NCI-H2227 (cell line): ENCODE measurements around the gene PKM.
"Not testable (repeated sequence)": the region's sequence is repeated elsewhere in the genome, so short reads cannot be mapped to it uniquely, and the experiment has no call there.

ENCODE experiments used
- DNase-seq: peaks from one replicate; lab custom pipeline; 2025; ENCODE audit not compliant: unreplicated experiment; lab: John Stamatoyannopoulos, UW

The PKM gene

DNA sequence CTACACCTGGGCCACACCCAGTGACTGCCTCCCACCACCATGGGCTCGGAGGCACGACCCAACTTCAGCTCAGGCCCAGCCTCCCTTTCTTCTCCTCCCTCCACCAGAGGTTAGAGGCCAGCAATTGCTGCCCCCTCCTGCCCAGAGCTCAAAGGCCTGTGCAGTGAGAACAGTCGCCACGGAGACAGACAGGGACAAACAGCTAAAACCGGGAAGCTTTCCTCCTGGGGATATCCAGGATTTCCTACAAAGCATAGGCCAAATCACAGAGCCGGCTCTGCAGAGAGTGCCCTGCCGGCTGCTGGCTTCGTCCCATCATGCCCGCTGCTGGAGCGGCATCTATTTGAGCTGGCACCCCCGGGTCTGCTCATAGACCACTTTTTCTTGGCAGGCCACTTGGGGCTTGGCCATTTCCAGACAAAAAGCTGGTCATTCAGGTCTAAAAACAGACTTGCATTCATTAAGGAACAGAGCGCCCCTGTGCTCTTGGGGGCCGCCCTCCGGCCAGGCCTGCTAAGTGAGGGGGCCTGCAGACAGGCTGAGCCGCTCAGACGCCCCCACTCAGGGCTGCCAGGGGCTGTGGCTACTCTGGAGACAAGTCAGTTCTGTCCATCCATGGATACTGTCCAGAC lies 50.9 kb downstream of the PKM start:
- DNase-seq: no peak

GRCh38 chr15:72178976-72179585 lies 51.9 kb downstream of the PKM start:
- no peak for DNase-seq

GRCh38 chr15:72176743-72177142 lies 54.2 kb downstream of the PKM start:
- no peak for DNase-seq

DNA sequence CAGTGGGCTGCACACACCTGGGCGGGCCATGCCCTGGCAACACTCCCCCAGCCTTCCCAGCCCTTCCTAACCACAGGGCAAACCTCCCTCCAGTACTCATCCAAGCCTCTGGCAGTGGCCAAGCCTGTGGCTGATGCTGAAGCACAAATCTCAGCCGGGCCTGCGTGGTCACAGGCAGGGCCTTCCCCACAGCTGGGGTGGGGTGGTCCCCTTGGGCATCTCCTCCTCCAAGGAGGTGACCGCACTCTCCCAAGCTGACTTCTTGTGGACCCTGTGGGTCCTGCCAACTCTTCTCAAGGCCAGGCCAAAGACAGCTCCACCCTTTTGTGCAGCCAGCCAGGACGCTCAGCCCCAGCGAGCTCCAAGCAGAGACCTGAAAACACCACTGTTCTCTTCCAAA lies 54.8 kb downstream of the PKM start:
- no peak for DNase-seq

DNA sequence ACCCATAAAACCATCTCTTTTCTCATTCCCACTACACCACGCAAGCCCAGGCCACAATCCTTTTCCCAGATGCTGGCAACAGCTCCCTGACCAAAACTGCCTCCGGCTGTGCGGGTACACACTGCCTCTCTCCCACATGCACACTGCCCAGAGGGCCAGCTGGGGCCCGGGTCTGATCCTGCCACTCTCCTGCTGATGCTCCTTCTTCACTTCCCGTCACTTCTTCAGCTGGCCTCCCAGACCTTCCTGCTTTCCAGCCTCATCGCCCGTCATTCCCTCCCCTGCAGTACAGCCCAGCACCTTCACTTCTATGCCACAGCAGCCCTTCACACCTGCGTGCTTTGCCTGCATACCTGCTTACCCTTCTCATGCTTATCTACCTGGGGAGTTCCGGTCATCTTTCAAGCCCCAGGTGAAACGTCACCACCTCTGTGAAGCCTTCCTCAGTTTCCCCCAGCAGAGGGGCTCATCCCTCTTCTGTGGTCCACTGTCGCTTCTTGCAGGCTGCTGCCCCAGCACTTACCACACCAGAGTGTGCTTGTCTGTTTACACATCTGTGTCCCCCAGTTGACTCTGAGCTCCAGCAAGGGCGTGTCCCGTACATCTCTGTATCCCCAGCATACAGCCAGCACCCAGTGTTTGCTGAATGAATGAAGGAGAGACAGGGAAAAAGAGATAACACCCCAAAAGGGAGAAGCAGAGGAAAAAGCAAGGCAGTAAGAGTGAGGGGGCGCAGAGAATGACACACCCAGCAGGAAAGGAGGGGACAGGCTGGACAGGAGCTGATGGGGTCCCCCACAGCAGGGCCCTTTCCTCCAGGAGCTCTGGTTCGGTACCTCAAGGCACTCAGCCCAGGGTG lies 55.6 kb downstream of the PKM start:
- DNase-seq: no peak

GRCh38 chr15:72174551-72175165 lies 56.3 kb downstream of the PKM start:
- DNase-seq: no peak

DNA sequence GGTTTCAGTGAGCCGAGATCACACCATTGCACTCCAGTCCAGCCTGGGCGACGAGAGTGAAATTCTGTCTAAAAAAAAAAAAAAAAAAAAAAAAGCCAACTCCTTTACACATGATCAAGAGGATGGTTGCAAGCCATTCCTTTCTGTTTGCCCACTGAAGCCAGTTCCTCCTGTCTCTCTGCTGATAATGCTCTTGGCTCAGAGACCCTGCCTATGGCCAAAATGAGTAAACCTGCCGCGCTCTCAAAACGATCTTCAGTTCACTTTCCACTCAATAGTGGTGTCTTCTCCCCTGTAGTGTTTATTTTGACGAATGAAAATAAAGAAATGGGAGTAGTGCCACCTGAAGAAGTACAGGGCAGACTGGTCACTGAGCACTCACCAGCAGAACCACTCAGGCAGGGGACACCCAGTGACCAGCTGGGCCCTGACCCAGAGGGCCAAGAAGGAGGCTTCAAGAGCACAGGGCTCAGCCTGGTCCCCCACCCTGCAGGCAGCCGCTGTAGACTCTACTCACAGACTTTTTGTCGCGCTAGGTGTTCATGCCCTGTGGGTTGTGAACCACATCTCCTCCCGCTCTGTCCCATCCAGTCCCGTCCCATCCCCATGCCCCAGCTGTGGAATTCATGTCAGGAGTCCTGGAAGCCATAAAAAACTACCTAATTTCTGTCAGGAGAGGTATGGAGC lies 57.0 kb downstream of the PKM start:
- DNase-seq: no peak

- no peak for DNase-seq
Measured at GRCh38 chr15:72173401-72173800, 57.6 kb downstream of the PKM start.

GRCh38 chr15:72172796-72173195 lies 58.2 kb downstream of the PKM start:
- no peak for DNase-seq

DNA sequence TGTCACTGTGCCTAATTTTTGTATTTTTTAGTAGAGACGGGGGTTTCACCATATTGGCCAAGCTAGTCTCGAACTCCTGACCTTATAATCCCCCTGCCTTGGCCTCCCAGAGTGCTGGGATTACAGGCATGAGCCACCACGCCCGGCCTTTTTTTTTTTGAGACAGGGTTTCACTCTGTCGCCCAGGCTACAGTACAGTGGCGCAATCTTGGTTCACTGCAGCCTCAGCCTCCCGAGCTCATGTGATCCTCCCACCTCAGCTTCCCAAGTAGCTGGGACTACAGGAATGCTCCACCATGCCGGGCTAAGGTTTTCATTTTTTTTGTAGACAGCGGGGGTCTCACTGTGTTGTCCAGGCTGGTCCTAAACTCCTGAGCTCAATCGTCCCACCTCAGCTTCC lies 59.0 kb downstream of the PKM start:
- DNase-seq: not testable (repeated sequence)

- DNase-seq: no peak
Measured at GRCh38 chr15:72170691-72171090, 60.3 kb downstream of the PKM start.

DNA sequence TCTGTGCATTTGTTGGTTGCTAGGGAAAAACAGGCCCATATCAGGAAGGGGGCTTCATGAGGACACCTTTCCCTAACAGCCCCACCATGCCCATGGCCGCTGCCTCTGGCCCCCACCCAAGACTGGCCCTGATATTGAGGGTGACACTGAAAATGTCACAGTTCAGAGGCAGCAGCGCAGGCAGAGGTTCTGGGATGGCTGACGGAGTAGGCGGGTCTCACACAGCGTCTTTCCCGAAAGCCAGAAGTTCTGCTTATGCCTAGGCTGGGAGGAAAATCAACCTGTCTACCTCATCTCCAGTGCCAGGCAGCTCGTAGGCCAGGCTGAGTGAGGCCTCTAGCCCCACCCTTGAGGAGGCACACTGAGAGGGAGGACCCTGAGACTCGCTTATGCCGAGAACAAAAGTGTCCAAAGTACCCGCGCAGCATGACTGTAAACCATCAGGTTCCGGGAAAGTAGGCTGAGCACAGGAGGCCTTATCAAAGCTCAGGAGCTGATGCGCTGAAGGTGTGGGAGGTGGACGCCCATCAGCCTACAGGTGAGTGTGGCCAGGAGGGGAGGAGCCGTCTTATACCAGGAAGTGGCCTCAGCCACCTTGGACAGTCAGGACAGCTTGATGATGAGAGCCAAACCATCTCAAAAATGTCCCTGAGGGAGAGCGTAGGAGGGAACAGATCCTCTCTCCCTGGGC lies 60.9 kb downstream of the PKM start:
- no peak for DNase-seq

DNA sequence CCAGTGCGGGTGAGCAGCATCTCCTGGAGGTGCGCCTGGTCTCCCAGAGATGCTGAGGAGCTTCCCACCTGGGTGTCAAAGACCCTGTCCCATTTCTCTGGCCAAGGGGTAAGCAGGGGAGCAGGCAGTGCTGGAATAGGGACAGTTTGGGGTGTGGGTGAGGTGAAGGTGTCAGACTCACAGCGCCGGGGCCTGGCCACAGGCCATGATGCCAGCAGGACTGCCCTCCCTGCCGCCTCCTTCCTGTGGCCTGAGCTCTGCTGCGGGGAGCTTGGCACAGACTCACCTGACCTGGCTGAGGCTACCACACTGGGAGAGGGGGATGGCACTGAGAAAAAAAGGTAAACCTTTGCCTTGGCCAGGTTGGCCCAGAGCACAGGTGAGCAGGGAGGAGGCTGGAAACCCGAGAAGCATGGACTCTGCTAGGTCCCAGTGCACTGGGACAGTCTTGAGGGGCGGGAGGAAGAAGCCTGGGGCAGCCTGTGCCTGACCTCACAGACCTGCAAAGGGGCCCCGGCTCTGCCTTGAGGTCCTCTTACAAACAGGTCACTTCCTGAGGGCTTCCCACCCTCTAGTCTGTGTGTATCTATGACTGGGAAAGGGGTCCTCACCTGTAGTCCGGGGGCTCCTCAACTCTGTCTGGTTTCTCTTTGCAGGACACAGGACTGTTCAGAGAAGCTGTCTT lies 61.6 kb downstream of the PKM start:
- no peak for DNase-seq

DNA sequence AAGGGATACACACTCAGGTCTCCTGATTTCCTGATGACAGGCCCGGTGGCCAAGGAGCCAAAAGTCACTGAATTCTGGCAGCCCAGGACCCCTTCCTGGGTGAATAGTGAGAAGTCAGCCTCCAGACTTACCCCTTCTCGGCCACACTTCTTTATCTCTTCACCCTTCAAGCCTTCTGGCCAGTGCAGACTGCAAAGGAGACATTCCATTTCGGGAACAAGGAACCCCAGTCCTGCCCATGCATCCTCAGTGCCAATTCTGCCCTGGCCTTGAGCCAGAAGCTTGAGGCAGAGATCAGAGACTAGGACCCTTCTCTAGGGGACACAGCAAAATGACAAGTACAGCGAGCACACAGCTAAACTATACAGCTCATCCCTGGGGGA lies 62.2 kb downstream of the PKM start:
- DNase-seq: no peak

- no peak for DNase-seq
Measured at GRCh38 chr15:72168131-72168807, 62.7 kb downstream of the PKM start.

DNA sequence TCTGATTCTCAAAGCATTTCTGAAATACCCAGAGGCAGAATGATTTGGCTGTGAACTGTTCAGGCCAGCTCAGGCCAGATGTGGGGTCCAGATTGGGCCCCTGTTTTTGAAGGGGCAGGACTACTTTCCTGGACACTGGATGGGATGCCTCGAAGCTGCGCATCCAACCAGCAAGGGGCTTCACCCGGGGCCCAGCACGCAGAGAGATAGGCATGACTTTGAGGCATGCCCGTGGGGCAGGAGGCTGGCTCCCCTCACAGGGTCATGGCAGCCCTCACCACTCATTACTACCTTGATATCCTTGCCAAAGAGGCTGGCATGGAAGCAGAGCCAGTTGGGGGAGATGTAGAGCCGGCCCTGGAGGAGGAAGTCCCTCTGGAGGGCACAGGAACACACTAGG lies 63.5 kb downstream of the PKM start:
- DNase-seq: no peak

DNA sequence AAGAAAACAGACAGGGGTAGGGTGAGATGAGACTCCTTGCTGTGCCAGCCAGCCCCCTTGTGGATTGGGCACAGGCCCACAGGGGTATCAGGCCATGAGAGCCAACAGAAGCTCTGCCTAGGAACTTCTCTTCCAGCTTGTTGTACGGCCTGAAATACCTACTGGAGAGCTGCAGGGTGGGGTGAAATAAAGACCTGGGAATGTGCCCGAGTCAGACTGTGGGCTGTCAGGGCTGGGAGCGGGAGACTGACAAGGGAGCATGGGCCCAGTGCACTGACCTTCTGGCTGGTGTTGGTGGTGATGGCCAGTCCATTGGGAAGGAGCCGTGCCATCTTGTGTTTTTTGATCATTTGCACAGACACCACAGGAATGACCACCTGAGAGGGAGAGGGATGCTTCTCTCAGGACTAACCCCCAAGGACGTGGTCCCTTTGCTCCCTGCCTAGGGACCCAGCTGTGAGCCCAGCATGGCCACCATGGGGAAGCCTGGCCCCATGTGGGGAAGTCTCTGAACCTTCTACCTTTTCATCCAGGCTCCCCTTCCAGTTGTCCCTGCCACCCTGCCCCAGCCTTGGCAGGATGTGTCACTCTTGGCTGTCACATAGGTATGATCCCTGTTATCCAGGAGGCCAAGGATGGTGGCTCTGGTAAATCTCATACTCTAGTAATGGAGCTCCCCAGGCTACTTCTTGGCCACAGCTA lies 64.1 kb downstream of the PKM start:
- DNase-seq: no peak

DNA sequence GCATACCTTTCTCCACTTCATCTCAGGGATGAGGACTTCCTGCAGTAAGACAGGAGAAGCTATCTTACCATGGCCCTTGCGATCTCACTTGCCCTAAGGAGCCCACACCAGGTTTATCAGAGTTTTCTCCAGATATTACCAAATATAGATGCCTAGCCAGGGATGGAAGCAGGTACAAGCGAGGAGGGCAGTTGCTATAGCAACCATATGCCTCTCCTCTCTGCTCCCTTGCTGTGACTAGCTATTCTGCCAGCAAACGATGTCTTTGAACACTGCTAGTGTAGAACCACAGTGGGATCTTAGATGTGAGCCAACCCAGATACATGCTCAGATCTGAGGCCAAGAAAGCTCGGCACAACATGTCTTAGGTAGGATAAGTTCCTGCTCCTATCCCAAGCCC lies 67.3 kb downstream of the PKM start:
- no peak for DNase-seq

DNA sequence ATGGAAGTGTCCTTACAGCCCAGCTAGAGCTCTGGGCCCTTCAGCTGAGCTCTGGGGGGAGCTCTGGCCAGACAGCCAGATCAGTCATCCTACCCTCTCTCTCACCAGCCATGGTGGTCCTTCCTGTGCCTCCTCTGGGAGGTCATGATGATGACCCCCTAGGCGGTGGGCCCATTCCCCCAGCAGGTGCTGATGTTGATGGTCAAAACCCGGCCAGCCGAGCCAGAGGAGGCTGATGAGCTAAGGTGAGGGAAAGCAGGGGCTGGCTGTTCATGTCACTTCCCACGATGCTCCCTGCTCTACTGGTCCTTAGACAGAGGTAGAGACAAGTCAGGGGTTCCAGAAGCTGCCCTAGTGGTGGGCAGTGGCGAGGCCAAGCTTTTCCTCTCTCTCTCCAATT lies 68.4 kb downstream of the PKM start:
- no peak for DNase-seq
